WERI-Rb-1 (cell line): Measurements from ENCODE around the gene SETD6.

Experiments used
- DNase-seq: peaks from one replicate; pipeline ENCODE4 v3.0.0-alpha.2; 2020
- H3K27ac ChIP-seq: fragments of 250-450 bp; sonication (Bioruptor Pico); 2 replicates; pipeline ENCODE4 v1.5.1; 2020; ENCODE audit warnings: mild to moderate bottlenecking, moderate library complexity
- H3K27me3 ChIP-seq: fragments of 250-450 bp; sonication (Bioruptor Pico); 2 replicates; pipeline ENCODE4 v1.5.1; 2021; ENCODE audit warnings: mild to moderate bottlenecking, low read depth, moderate library complexity; ENCODE audit not compliant: insufficient read depth, severe bottlenecking
- H3K36me3 ChIP-seq: fragments of 250-450 bp; sonication (Bioruptor Pico); 2 replicates; pipeline ENCODE4 v1.5.1; 2020; ENCODE audit warnings: mild to moderate bottlenecking, moderate library complexity
- H3K4me3 ChIP-seq: 2 replicates; pipeline ENCODE4 v1.5.1; 2011; ENCODE audit warnings: low read depth, mild to moderate bottlenecking, control low read depth, low read length
- H3K9me3 ChIP-seq: fragments of 250-450 bp; sonication (Bioruptor Pico); 2 replicates; pipeline ENCODE4 v1.5.1; 2021; ENCODE audit warnings: mild to moderate bottlenecking, moderate library complexity; ENCODE audit not compliant: severe bottlenecking
- TF ChIP-seq, protein P1 (sequence below): IDR thresholded peaks from 2 replicates; pipeline ENCODE4 v1.5.1; 2011; ENCODE audit warnings: low read depth, mild to moderate bottlenecking, control low read depth, inconsistent platforms, low read length

Gene SETD6

GRCh38 chr16:58513874-58514273 lies 1.4 kb upstream of the SETD6 start:
- H3K27ac ChIP-seq: no peak overlapping the region
- no peaks in the 10 kb centered on the region for H3K9me3 ChIP-seq
- TF ChIP-seq, protein P1, sequence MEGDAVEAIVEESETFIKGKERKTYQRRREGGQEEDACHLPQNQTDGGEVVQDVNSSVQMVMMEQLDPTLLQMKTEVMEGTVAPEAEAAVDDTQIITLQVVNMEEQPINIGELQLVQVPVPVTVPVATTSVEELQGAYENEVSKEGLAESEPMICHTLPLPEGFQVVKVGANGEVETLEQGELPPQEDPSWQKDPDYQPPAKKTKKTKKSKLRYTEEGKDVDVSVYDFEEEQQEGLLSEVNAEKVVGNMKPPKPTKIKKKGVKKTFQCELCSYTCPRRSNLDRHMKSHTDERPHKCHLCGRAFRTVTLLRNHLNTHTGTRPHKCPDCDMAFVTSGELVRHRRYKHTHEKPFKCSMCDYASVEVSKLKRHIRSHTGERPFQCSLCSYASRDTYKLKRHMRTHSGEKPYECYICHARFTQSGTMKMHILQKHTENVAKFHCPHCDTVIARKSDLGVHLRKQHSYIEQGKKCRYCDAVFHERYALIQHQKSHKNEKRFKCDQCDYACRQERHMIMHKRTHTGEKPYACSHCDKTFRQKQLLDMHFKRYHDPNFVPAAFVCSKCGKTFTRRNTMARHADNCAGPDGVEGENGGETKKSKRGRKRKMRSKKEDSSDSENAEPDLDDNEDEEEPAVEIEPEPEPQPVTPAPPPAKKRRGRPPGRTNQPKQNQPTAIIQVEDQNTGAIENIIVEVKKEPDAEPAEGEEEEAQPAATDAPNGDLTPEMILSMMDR: no peak
- H3K4me3 ChIP-seq: no peak overlapping the region
- H3K27me3 ChIP-seq: no peaks in the 10 kb centered on the region
- peaks cover 28% of the 10 kb centered on the region for H3K36me3 ChIP-seq
- DNase-seq: no peak

DNA sequence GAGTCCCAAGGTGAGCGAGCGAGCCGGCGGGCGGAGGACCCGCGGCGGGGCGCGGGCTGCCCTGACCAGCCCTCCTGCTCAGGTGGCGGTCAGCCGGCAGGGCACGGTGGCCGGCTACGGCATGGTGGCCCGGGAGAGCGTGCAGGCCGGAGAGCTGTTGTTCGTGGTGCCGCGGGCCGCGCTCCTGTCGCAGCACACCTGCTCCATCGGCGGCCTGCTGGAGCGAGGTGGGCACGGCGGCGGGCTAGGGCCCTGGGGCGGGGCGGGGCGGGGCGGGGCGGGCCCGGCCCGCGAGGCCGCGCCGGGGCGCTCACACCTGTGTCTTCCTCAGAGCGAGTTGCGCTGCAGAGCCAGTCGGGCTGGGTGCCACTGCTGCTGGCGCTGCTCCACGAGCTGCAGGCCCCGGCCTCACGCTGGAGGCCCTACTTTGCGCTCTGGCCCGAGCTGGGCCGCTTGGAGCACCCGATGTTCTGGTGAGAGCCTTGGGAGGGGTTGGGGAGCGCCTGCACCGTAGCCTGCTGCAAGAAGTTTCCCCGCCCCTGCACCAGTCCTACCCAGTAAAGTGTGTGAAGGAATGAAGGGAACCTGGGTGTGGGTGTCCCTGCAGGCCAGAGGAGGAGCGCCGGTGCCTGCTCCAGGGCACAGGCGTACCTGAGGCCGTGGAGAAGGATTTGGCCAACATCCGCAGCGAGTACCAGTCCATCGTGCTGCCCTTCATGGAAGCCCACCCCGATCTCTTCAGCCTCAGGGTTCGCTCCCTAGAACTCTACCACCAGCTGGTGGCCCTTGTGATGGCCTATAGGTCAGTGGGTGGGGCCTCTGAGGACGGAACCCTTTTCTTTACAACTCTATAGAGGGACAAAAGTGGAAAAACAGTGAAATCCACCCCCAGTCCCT lies 802 bp downstream of the SETD6 start:
- Histone ChIP-seq H3K36me3 (peaks cover 50% of the 10 kb centered on the region), H3K27me3 (no peaks in the 10 kb centered on the region), H3K4me3 (peak overlapping the region; percentile 63), H3K27ac (peak overlapping the region; percentile 94), H3K9me3 (no peaks in the 10 kb centered on the region)
- TF ChIP-seq, protein P1: no peak
- no peak for DNase-seq

DNA sequence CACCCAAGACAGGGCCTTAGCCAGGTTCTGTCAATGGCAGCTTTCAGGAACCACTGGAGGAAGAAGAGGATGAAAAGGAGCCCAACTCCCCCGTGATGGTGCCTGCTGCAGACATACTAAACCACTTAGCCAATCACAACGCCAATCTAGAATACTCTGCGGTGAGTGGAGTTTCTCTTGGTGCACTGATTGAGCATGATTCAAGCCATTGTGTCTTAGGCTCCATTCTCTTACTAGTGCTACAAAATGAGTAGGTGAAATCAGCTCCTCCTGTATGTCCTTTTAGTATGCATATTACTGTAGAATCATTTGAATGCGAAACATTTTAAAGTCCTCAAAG lies 1.4 kb downstream of the SETD6 start:
- H3K9me3 ChIP-seq: no peaks in the 10 kb centered on the region
- no peak for DNase-seq
- no peak overlapping the region for H3K27ac ChIP-seq
- H3K36me3 ChIP-seq: peaks cover 57% of the 10 kb centered on the region
- TF ChIP-seq, protein P1: no peak
- no peaks in the 10 kb centered on the region for H3K27me3 ChIP-seq
- H3K4me3 ChIP-seq: no peak overlapping the region

DNA sequence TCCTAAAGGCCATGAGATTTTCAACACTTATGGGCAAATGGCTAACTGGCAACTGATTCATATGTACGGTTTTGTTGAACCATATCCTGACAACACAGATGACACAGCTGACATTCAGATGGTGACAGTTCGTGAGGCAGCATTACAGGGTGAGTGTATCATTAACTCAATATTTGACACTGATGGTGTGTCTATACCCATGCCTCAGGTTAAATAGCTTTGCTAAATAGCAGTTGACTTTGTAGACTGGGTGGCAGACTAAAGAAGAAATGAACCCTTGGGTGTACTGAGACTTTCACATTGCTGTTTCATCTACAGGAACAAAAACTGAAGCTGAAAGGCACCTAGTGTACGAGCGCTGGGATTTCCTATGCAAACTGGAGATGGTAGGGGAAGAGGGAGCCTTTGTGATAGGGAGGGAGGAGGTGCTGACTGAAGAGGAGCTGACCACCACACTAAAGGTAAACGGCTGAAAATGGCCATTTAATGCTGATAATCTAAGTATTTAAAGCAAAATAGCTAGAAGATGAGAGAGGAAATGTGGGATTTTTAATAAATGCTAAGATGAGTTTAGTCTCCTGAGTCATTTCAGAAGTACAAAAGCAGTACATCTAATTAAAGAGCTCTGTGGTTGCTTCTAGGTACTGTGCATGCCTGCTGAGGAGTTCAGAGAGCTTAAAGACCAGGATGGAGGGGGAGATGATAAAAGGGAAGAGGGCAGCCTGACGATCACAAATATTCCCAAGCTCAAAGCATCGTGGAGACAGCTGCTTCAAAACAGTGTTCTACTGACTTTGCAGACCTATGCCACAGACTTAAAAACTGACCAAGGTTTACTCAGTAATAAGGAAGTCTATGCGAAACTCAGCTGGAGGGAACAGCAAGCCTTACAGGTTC lies 3.0 kb downstream of the SETD6 start:
- Histone ChIP-seq H3K27ac (no peak overlapping the region), H3K27me3 (no peaks in the 10 kb centered on the region), H3K4me3 (no peak overlapping the region), H3K9me3 (no peaks in the 10 kb centered on the region), H3K36me3 (peaks cover 70% of the 10 kb centered on the region)
- DNase-seq: no peak
- TF ChIP-seq, protein P1: no peak

GRCh38 chr16:58518980-58519368 lies 3.7 kb downstream of the SETD6 start:
- H3K9me3 ChIP-seq: no peaks in the 10 kb centered on the region
- no peaks in the 10 kb centered on the region for H3K27me3 ChIP-seq
- H3K4me3 ChIP-seq: no peak overlapping the region
- TF ChIP-seq, protein P1: no peak
- no peak overlapping the region for H3K27ac ChIP-seq
- H3K36me3 ChIP-seq: peaks cover 76% of the 10 kb centered on the region
- DNase-seq: no peak
